ENCODE measurements around the gene PHF12. TPM values are rescaled to one million over a fixed set of nuclear protein-coding genes. Genes with fewer than 3 reads are reported as not detected.

PHF12 gene
- total RNA-seq, 1 donor: 25.7 TPM

DNA sequence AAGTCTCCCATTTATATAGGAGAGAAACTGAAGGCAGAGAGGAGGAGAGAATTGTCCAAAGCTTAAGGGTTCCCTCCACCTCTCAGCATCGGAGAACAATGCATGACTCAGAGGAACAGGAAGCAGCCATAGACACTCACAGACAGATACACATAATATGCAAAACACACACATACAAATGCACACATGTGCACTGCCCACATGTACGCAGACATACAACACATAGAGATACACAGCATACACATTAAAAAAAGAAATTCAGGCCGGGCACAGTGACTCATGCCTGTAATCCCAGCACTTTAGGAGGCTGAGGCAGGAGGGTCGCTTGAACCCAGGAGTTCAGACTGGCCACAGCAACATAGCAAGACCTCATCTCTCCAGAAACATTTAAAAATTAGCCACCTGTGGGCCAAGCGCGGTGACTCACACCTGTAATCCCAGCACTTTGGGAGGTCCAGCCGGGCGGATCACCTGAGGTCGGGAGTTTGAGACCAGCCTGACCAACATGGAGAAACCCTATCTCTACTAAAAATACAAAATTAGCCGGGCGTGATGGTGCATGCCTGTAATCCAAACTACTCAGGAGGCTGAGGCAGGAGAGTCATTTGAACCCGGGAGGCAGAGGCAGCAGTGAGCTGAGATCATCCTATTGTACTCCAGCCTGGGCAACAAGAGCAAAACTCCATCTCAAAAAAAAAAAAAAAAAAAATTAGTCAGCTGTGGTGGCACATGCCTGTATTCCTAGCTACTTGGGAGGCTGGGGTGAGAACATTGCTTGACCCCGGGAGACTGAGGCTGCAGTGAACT, 85.2 kb downstream of the PHF12 start:
- peak; percentile 48 for DNase-seq (ENCODE audit: low read depth)
- TF ChIP-seq, protein P1, sequence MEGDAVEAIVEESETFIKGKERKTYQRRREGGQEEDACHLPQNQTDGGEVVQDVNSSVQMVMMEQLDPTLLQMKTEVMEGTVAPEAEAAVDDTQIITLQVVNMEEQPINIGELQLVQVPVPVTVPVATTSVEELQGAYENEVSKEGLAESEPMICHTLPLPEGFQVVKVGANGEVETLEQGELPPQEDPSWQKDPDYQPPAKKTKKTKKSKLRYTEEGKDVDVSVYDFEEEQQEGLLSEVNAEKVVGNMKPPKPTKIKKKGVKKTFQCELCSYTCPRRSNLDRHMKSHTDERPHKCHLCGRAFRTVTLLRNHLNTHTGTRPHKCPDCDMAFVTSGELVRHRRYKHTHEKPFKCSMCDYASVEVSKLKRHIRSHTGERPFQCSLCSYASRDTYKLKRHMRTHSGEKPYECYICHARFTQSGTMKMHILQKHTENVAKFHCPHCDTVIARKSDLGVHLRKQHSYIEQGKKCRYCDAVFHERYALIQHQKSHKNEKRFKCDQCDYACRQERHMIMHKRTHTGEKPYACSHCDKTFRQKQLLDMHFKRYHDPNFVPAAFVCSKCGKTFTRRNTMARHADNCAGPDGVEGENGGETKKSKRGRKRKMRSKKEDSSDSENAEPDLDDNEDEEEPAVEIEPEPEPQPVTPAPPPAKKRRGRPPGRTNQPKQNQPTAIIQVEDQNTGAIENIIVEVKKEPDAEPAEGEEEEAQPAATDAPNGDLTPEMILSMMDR (IDR thresholded peaks at IDR 0.05; ENCODE audit: insufficient read depth, low read length): no peak

DNA sequence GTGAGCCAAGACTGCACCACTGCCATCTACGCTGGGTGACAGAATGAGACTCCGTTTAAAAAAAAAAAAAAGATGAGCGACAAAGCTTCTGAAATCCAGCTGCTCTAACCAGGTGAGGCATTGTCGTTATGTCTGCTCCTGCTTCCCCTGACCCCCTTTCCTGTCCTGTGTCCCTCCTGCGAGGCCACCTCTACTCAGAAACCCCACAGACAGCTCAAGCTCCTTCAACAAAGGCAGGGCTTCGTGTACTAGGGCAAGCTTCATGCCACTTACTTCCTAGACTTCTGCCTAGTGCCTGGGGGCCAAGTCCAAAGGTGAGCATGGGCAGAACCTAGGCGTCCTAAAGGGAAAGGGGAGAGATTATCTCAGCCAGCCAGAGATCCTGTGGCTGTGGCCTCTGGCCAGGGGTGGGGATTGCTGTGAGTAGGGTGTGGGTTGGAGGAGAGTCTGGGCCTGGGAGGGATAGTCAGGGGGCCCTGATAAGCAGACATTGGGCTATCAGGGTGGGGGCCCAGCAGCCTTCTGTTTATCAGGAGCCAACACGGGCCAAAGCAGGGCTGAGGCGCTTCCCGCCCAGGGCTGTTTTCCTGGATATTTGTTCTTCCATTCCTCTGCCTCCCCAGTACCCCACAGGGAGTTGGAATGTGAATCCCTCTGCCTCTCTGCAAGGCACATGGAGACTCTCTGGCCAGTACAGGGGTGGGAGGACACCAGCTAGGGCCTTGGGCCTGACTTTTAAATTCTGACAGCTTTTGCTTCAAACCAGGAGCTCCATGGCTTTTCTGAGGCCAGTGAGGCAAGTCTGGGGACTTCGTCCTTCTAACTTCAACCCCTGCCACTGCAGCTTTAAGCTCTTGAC, 86.1 kb downstream of the PHF12 start:
- TF ChIP-seq, protein P1 (IDR thresholded peaks at IDR 0.05; ENCODE audit: insufficient read depth, low read length): no peak
- no peak for DNase-seq (ENCODE audit: low read depth)
- no peak overlapping the region for H3K4me3 ChIP-seq (ENCODE audit: low read depth, low read length)

More for the DNA sequence above, 85.2 kb downstream of the PHF12 start:
- H3K4me3 ChIP-seq (ENCODE audit: low read depth, low read length): no peak overlapping the region

DNA sequence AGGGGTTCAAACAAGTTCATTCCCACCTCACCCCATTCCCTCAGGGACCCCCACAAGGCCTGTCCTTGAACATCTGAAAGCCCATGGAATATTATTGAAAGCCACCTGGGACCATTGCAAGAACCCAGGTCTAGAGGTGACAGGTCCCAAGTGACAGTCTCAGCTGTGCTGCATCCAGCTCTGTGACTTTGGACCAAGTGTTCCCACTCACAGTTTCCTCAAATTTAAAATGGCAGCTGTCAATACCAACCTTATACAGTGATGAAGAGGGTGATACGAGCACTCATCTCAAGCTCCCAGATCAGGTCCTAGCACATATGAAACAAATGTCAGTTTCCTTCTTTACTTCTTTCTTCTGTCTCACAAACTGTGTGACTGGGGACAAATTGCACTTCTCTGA, 87.4 kb downstream of the PHF12 start:
- TF ChIP-seq, protein P1 (IDR thresholded peaks at IDR 0.05; ENCODE audit: insufficient read depth, low read length): no peak
- DNase-seq (ENCODE audit: low read depth): no peak

DNA sequence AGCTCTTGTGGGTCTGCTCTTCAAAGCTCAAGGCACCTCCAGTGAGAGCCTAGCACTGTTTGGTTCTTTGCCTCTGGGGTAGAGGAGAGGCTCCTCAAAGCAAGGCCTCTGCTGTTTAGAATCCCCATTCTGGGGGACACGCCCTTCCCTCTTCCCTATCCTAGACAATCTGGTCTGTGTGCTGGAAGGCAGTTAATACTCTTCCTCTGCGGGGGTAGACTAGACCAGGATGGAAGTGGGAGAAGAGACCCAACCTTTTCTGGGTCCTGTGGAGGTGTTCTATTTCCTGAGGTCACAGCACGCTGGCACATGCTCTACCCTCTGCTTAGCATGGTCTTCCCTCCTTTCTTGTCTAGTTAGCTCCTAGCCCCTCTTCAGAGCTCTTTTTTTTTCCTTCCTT, 88.8 kb downstream of the PHF12 start:
- no peak for DNase-seq (ENCODE audit: low read depth)
- H3K4me3 ChIP-seq (ENCODE audit: low read depth, low read length): no peak overlapping the region
- TF ChIP-seq, protein P1 (IDR thresholded peaks at IDR 0.05; ENCODE audit: insufficient read depth, low read length): no peak

More for the DNA sequence above, 87.4 kb downstream of the PHF12 start:
- H3K4me3 ChIP-seq (ENCODE audit: low read depth, low read length): no peak overlapping the region

DNA sequence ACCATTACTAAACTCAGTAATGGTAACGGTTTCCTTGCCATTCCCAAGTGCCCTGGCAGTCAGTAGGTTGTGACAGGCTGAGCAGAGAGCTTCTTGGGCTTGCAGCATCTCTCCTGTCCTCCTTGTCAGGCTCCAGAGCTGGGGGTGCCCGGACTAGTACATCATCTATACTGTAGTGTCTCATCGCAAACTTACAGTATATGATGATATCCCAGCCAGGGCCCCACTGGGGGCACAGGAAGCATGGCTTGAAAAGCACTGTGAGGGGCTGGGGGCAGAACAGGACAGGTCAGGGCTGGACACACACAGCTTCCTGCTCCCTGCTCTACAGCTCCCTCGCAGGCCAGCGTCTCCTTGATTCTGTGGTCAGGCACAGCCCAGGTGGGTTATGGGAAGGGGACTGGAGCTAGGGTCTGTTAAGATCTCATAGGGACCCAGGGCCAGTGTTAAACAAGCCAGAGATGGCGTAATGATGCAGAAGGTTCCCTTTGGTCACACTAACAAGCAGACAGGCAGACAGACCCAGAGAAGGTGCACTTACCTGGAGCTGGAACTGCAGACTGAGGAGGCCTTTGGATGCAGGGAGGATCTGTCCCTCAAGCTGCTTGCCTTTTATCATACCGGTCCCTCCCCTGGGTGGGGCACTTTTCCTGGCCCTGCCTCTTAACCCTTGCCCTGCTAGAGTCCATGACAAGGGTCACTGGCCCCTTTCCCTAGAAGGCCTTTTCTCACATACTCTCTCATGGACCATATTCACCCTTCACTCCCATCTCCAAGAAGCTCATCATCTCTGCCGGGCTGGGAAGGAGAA, 89.7 kb downstream of the PHF12 start:
- DNase-seq (ENCODE audit: low read depth): no peak
- TF ChIP-seq, protein P1 (IDR thresholded peaks at IDR 0.05; ENCODE audit: insufficient read depth, low read length): no peak
- no peak overlapping the region for H3K4me3 ChIP-seq (ENCODE audit: low read depth, low read length)

DNA sequence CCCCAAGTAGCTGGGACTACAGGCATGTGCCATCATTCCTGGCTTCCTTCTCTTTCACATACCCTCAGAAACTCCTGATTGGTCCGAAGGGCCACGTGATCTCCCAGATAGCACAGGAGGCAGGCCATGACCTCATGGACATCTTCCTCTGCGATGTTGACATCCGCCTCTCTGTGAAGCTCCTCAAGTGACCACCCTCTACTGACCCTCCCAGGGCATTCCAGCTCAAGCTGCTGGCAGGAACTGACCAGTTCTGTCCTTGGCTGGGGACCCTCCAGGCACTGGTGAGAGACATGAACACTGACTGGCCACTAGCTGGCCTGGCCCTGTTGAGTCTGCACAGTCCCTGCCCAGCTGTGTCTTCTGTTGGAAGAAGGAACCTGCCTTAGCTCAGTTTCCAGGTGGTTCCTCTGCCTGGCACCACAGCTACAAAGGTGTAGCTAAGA, 90.9 kb downstream of the PHF12 start:
- H3K4me3 ChIP-seq (ENCODE audit: low read depth, low read length): no peak overlapping the region
- DNase-seq (ENCODE audit: low read depth): no peak
- TF ChIP-seq, protein P1 (IDR thresholded peaks at IDR 0.05; ENCODE audit: insufficient read depth, low read length): no peak
